SK-N-SH (cell line): ENCODE results near the gene RHOBTB3. TPM values are rescaled to one million over a fixed set of nuclear protein-coding genes. Genes with fewer than 3 reads are reported as not detected.

Experiments used
- CTCF ChIA-PET: fragments of 300-600, 350-600 bp; formaldehyde crosslinking; extraction: SDS; loops from one replicate; lab custom pipeline; 2021; lab: Yijun Ruan, JAX
- POLR2A ChIA-PET: fragments of 350-600 bp; sonication (Branson Sonifier 250); formaldehyde crosslinking; extraction: SDS; loops from one replicate; lab custom pipeline; 2020; ENCODE audit warnings: antibody characterized with exemption, inconsistent platforms; lab: Yijun Ruan, JAX
- DNase-seq: peaks from one replicate; pipeline ENCODE4 v3.0.0; 2012
- H2AFZ ChIP-seq: fragments of 200-600 bp; sonication (generic); 2 replicates; pipeline ENCODE4 v1.8.1; 2016; ENCODE audit warnings: antibody characterized with exemption, mild to moderate bottlenecking, low read depth
- H3F3A ChIP-seq: fragments of 200-600 bp; sonication (generic); replicated peaks from 2 replicates; pipeline ENCODE3; 2016; ENCODE audit warnings: antibody characterized with exemption, mild to moderate bottlenecking; ENCODE audit not compliant: insufficient read depth
- H3K27ac ChIP-seq, 2 experiments: fragments of 200-500 bp in 1 of 2; fragments of 200-600 bp in 1 of 2; sonication (Bioruptor generic) in 1 of 2; sonication (generic), shearing (Covaris generic) in 1 of 2; 2 replicates each; pipeline versions ENCODE4 v1.5.1 to v1.6.1; 2014 to 2016; ENCODE audit warnings: low read depth in 2 of 2, inconsistent platforms in 1 of 2, low read length in 1 of 2, mild to moderate bottlenecking in 1 of 2, mixed read lengths in 1 of 2
- H3K27me3 ChIP-seq: fragments of 200-600 bp; sonication (generic), shearing (Covaris generic); 2 replicates; pipeline ENCODE4 v1.6.1; 2016; ENCODE audit warnings: mixed run types; ENCODE audit not compliant: insufficient read depth
- H3K36me3 ChIP-seq, 2 experiments: fragments of 200-500 bp in 1 of 2; fragments of 200-600 bp in 1 of 2; sonication (Bioruptor generic) in 1 of 2; sonication (generic) in 1 of 2; replicated peaks in 1 of 2; 2 replicates each; pipeline versions ENCODE3 to v1.5.1; 2014 to 2016; ENCODE audit warnings: low read length in 1 of 2, mild to moderate bottlenecking in 1 of 2; ENCODE audit not compliant: insufficient read depth in 2 of 2, control insufficient read depth in 1 of 2
- H3K4me1 ChIP-seq, 2 experiments: fragments of 200-500 bp in 1 of 2; fragments of 200-600 bp in 1 of 2; sonication (Bioruptor generic) in 1 of 2; sonication (generic), shearing (Covaris generic) in 1 of 2; 2 replicates each; pipeline versions ENCODE4 v1.5.1 to v1.6.1; 2014 to 2016; ENCODE audit warnings: low read depth in 1 of 2, low read length in 1 of 2, mixed run types in 1 of 2; ENCODE audit not compliant: insufficient read depth in 2 of 2, control insufficient read depth in 1 of 2
- H3K4me2 ChIP-seq: fragments of 200-600 bp; sonication (generic), shearing (Covaris generic); 2 replicates; pipeline ENCODE4 v1.6.1; 2017; ENCODE audit warnings: mixed run types
- H3K4me3 ChIP-seq, 2 experiments: fragments of 200-500 bp in 1 of 2; fragments of 200-600 bp in 1 of 2; sonication (Bioruptor generic) in 1 of 2; sonication (generic), shearing (Covaris generic) in 1 of 2; 2 replicates each; pipeline versions ENCODE4 v1.5.1 to v1.8.1; 2014 to 2016; ENCODE audit warnings: low read depth in 2 of 2, inconsistent platforms in 1 of 2, low read length in 1 of 2, mild to moderate bottlenecking in 1 of 2, mixed read lengths in 1 of 2, moderate library complexity in 1 of 2
- H3K79me2 ChIP-seq: fragments of 200-600 bp; sonication (generic); 2 replicates; pipeline ENCODE4 v1.8.1; 2017; ENCODE audit warnings: mild to moderate bottlenecking; ENCODE audit not compliant: insufficient read depth
- H3K9ac ChIP-seq: fragments of 200-600 bp; sonication (generic); 2 replicates; pipeline ENCODE4 v1.6.1; 2017; ENCODE audit warnings: mixed run types
- H3K9me2 ChIP-seq: fragments of 200-600 bp; sonication (generic); 2 replicates; pipeline ENCODE4 v1.6.1; 2017; ENCODE audit warnings: mixed run types
- H3K9me3 ChIP-seq: fragments of 200-600 bp; sonication (generic); 2 replicates; pipeline ENCODE4 v1.6.1; 2017; ENCODE audit warnings: mixed run types, mild to moderate bottlenecking, moderate library complexity
- H4K20me1 ChIP-seq: fragments of 200-600 bp; sonication (generic); 2 replicates; pipeline ENCODE4 v1.6.1; 2017; ENCODE audit warnings: mild to moderate bottlenecking, mixed run types; ENCODE audit not compliant: insufficient read depth
- EP300 ChIP-seq, 2 experiments: IDR thresholded peaks; 2 replicates each; pipeline versions ENCODE4 v1.4.0 to v1.6.1; 2012; ENCODE audit warnings: borderline replicate concordance in 1 of 2, low read depth in 1 of 2, low read length in 1 of 2
- FOSL2 ChIP-seq: IDR thresholded peaks from 2 replicates; pipeline ENCODE4 v1.4.0; 2012; ENCODE audit warnings: low read depth, mild to moderate bottlenecking, moderate library complexity, borderline replicate concordance
- FOXM1 ChIP-seq: IDR thresholded peaks from 2 replicates; pipeline ENCODE4 v1.4.0; 2012; ENCODE audit warnings: low read depth, mild to moderate bottlenecking
- GATA2 ChIP-seq: sonication (generic); formaldehyde crosslinking; IDR thresholded peaks from 2 replicates; pipeline ENCODE4 v1.5.0; 2020; ENCODE audit warnings: mild to moderate bottlenecking, missing genetic modification reagents
- NRF1 ChIP-seq: IDR thresholded peaks from 2 replicates; pipeline ENCODE4 v1.6.1; 2012; ENCODE audit warnings: low read depth, mild to moderate bottlenecking, low read length
- PBX3 ChIP-seq: IDR thresholded peaks from 2 replicates; pipeline ENCODE4; 2012
- POLR2AphosphoS5 ChIP-seq: IDR thresholded peaks from 2 replicates; pipeline ENCODE4 v1.6.1; 2012; ENCODE audit warnings: low read depth, low read length
- RCOR1 ChIP-seq: fragments of 150-350 bp; IDR thresholded peaks from 2 replicates; pipeline ENCODE4 v1.6.1; 2017; ENCODE audit warnings: antibody characterized with exemption, low read length
- RXRA ChIP-seq: IDR thresholded peaks from 2 replicates; pipeline ENCODE4 v1.4.0; 2012; ENCODE audit warnings: low read depth, mild to moderate bottlenecking, borderline replicate concordance
- TCF12 ChIP-seq: IDR thresholded peaks from 2 replicates; pipeline ENCODE4 v1.4.0; 2012
- WGBS: methylation state at CpG from one replicate; pipeline ENCODE4 v1.1.6; 2017; ENCODE audit warnings: low lambda C conversion rate; 5-methylcytosine and 5-hydroxymethylcytosine counted together
- polyA plus RNA-seq, 3 experiments: library from polyadenylated mRNA; depleted of rRNA; stranded (reverse); fragments of >200 nt; gene quantifications; 2 replicates each; pipeline ENCODE4 v1.2.3, GENCODE V29; 2012
- TF ChIP-seq, protein P1 (sequence below): IDR thresholded peaks from 2 replicates; pipeline ENCODE4 v1.4.0; 2012; ENCODE audit warnings: low read depth
- TF ChIP-seq, protein P2 (sequence below): IDR thresholded peaks from 2 replicates; pipeline ENCODE4 v1.4.0; 2012; ENCODE audit warnings: low read depth, borderline replicate concordance

Gene RHOBTB3
- polyA plus RNA-seq, 1 of the 3 experiments (the other 2 are of a cell fraction), result 59.3 TPM

GRCh38 chr5:95822542-95823181 is 91.5 kb downstream of the RHOBTB3 start, which contains the start of gene GLRX:
Gene GLRX, minus strand, starts transcription at chr5:95822726. Its CDS starts 64 bp downstream, at chr5:95822662.
- ChIA-PET CTCF (interaction anchor here (0.6 to 4.4 kb wide), 7 partner anchors 10 to 179 kb away, joined by 3 to 20 read pairs (median 6); no protein-coding TSS in a partner anchor), POLR2A (interaction anchor here (1.0 kb wide), 1 partner anchor 91 kb away, joined by 4 read pairs; no protein-coding TSS in a partner anchor)
- Histone ChIP-seq H3K27ac (peak within 1 kb of the TSS; percentile 74 to 85), H3K9me2 (no peaks in the 10 kb centered on the region), H3K4me3 (peak within 1 kb of the TSS; percentile 72 to 90), H3K4me1 (peaks cover 9 to 22% of the 10 kb centered on the region in 2 experiments), H4K20me1 (no peaks in the 10 kb centered on the region), H3K4me2 (peak within 1 kb of the TSS; percentile 87), H3K9me3 (no peaks in the 10 kb centered on the region), H3K36me3 (no peaks in the 10 kb centered on the region), H3K27me3 (no peaks in the 10 kb centered on the region), H3K79me2 (peaks cover 14% of the 10 kb centered on the region; the same call in 1 of the 2 replicates), H3K9ac (peak within 1 kb of the TSS; percentile 71), H3F3A (peaks cover 18% of the 10 kb centered on the region), H2AFZ (peak within 1 kb of the TSS; percentile 100)
- TF ChIP-seq RCOR1 (no peak), FOXM1 (no peak), TCF12 (no peak), POLR2AphosphoS5 (peak; percentile 89), FOSL2 (no peak), NRF1 (no peak), PBX3 (0 out of 2 replicates have a peak, but pooled peaks have one; percentile 3)
- TF ChIP-seq, protein P1, sequence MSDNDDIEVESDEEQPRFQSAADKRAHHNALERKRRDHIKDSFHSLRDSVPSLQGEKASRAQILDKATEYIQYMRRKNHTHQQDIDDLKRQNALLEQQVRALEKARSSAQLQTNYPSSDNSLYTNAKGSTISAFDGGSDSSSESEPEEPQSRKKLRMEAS, result peak; percentile 80
- WGBS, result 0% methylated on average over 7 of the region's 8 CpGs
- DNase-seq, result peak; percentile 63

DNA sequence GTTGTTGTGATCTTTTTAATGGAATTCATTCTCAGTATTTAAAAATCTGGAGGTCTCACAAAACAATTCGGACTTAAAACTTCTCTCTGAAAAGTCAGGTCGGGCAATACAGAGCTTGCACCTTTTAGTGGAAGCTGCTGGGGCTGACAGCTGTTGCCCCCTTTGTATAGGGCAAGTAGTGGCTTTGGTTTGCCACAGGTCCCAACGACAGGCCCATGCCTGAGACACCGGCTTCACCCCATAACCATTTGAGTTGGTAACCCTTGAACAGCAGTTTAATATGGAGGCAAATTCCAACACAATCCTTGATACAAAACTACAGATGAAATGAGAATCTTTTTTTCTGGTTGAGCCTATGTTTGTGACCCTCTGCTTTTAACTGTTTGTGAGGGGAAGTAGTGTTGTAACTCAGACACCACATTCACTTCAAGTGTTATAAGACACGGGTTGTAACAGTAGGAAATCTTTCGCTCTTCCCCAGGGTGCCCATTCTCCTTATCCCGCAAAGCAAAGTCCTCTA is 92.1 kb downstream of the RHOBTB3 start:
- 62% methylated on average over 7 of the region's 7 CpGs for WGBS
- H3K79me2 ChIP-seq, result peaks cover 14% of the 10 kb centered on the region; the same call in 1 of the 2 replicates
- peak overlapping the region; percentile 87 for H3K4me2 ChIP-seq
- H3K9me3 ChIP-seq, result no peaks in the 10 kb centered on the region
- no peaks in the 10 kb centered on the region for H3K27me3 ChIP-seq
- H3K9ac ChIP-seq, result peak overlapping the region; percentile 71; the same call in 1 of the 2 replicates
- no peaks in the 10 kb centered on the region for H4K20me1 ChIP-seq
- ChIA-PET CTCF (interaction anchor here (0.9 to 4.4 kb wide), 8 partner anchors 11 to 180 kb away, joined by 3 to 20 read pairs (median 6); no protein-coding TSS in a partner anchor), POLR2A (interaction anchor here (1.0 kb wide), 1 partner anchor 91 kb away, joined by 4 read pairs; no protein-coding TSS in a partner anchor)
- peaks cover 9 to 22% of the 10 kb centered on the region in 2 experiments for H3K4me1 ChIP-seq
- peak overlapping the region; percentile 54 to 85; a peak in 3 of 4 replicates for H3K27ac ChIP-seq
- 0 out of 4 replicates have a peak overlapping the region, but pooled peaks of 1 of the 2 experiments have one; percentile 90 for H3K4me3 ChIP-seq
- H3K9me2 ChIP-seq, result no peaks in the 10 kb centered on the region
- TF ChIP-seq, protein P2, sequence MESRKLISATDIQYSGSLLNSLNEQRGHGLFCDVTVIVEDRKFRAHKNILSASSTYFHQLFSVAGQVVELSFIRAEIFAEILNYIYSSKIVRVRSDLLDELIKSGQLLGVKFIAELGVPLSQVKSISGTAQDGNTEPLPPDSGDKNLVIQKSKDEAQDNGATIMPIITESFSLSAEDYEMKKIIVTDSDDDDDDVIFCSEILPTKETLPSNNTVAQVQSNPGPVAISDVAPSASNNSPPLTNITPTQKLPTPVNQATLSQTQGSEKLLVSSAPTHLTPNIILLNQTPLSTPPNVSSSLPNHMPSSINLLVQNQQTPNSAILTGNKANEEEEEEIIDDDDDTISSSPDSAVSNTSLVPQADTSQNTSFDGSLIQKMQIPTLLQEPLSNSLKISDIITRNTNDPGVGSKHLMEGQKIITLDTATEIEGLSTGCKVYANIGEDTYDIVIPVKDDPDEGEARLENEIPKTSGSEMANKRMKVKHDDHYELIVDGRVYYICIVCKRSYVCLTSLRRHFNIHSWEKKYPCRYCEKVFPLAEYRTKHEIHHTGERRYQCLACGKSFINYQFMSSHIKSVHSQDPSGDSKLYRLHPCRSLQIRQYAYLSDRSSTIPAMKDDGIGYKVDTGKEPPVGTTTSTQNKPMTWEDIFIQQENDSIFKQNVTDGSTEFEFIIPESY, result no peak
- TF ChIP-seq RXRA, result no peak
- no peak for TF ChIP-seq TCF12
- TF ChIP-seq EP300 (IDR thresholded peaks at IDR 0.05; ENCODE audit: borderline replicate concordance in 1 of 2, low read depth in 1 of 2, low read length in 1 of 2), result no peak
- no peak for TF ChIP-seq GATA2 (CRISPR knock-in tag)
- peaks cover 18% of the 10 kb centered on the region for H3F3A ChIP-seq
- H2AFZ ChIP-seq, result peak overlapping the region; percentile 100
- no peak for DNase-seq
- H3K36me3 ChIP-seq, result no peaks in the 10 kb centered on the region
